Measurements from ENCODE around the gene OSBP.
"Not testable (repeated sequence)": the region's sequence is repeated elsewhere in the genome, so short reads cannot be mapped to it uniquely, and the experiment has no call there.

The OSBP gene

GRCh38 chr11:59550842-59551658 is 64.5 kb downstream of the OSBP start:
- peak; percentile 91 for DNase-seq

GRCh38 chr11:59550368-59550841 is 65.2 kb downstream of the OSBP start:
- peak; percentile 98 for DNase-seq

- no peak for DNase-seq
These were observed 67.3 kb downstream of the OSBP start for GRCh38 chr11:59548309-59548656.

GRCh38 chr11:59547605-59548308 is 67.8 kb downstream of the OSBP start:
- DNase-seq, result not testable (repeated sequence)

GRCh38 chr11:59545179-59546020 is 70.2 kb downstream of the OSBP start:
- DNase-seq, result peak; percentile 52

DNA sequence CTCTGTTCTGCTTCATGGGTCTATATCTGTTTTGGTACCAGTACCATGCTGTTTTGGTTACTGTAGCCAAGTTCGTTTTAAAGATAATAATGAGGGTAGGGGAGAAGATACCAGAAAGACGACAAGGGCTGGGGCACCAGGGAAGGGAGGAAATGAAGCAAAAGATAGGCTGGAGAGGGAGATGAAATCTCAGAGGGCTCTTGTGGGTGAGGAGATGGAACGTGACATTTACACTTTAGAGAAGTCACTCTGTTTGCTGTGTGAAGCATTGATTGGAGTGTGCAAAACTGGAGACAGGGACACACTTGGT is 70.8 kb downstream of the OSBP start:
- no peak for DNase-seq

GRCh38 chr11:59543713-59544112 is 71.9 kb downstream of the OSBP start:
- DNase-seq, result not testable (repeated sequence)

GRCh38 chr11:59542142-59542810 is 73.3 kb downstream of the OSBP start:
- DNase-seq, result no peak

- DNase-seq, result no peak
These were observed 80.9 kb downstream of the OSBP start for GRCh38 chr11:59534676-59535075.

DNA sequence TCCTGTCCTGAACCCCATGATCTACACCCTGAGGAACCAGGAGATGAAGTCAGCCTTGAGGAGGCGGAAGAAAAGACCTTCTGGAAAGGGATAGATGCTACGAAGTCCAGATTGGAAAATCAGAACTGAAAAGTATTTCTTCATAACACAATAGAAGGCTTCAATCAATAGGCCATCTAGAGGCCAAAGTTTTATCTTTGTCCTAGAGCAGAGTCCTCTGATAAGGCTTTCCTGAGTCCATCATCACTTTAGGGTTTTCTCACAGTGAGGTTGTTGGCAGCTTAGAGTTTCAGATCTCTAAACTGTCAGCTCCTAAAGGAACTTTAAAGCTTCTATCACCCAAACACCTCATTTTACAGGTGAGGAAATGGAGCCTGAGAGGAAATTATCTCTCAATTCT is 83.0 kb downstream of the OSBP start:
- DNase-seq, result no peak

DNA sequence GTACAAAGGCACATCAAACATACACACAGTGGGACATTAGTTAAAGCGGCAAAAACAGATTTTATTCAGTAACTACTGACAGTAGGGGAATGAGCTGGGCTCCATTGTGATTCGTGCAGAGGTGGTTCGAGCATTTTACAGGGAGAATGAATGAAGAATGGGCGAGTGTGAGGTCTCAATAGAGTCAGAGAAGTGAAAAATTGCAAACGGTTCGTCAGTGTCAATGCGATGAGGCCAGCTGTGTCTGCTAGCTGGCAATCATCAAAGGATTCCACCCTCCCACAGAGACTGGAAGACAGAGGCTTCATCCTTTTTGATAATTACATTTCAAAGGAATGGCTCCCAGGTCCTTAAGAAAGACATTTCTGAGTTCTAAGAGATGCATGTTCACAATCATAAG is 86.9 kb downstream of the OSBP start:
- DNase-seq, result no peak
